Osteoblast (primary cell): ENCODE results near the gene SMIM17. TPM values are rescaled to one million over a fixed set of nuclear protein-coding genes. Genes with fewer than 3 reads are reported as not detected.

Experiments used
- DNase-seq: peaks from one replicate; pipeline ENCODE4 v3.0.0; 2011; ENCODE audit warnings: low spot score, mixed read lengths; ENCODE audit not compliant: insufficient read length; ENCODE audit errors: missing footprints
- H2AFZ ChIP-seq: 2 replicates; pipeline ENCODE4 v1.6.0; 2011; ENCODE audit warnings: mild to moderate bottlenecking, low read length
- H3K27ac ChIP-seq: 2 replicates; pipeline ENCODE4 v1.5.1; 2011; ENCODE audit warnings: mild to moderate bottlenecking, low read depth, low read length, moderate library complexity
- H3K27me3 ChIP-seq: 2 replicates; pipeline ENCODE4 v1.6.0; 2012; ENCODE audit warnings: mild to moderate bottlenecking, control low read depth, inconsistent platforms, low read length, moderate library complexity; ENCODE audit not compliant: insufficient read depth
- H3K36me3 ChIP-seq: 2 replicates; pipeline ENCODE4 v1.5.1; 2011; ENCODE audit warnings: mild to moderate bottlenecking, low read length, control low read depth, moderate library complexity; ENCODE audit not compliant: insufficient read depth
- H3K4me1 ChIP-seq: 2 replicates; pipeline ENCODE4 v1.5.1; 2011; ENCODE audit warnings: mild to moderate bottlenecking, low read length, control low read depth, moderate library complexity; ENCODE audit not compliant: insufficient read depth
- H3K4me2 ChIP-seq: 2 replicates; pipeline ENCODE4 v1.6.0; 2011; ENCODE audit warnings: mild to moderate bottlenecking, low read length; ENCODE audit not compliant: insufficient read depth
- H3K4me3 ChIP-seq: fragments of 200-600 bp; sonication (generic); 3 replicates; pipeline ENCODE4 v1.5.1; 2012; ENCODE audit warnings: mild to moderate bottlenecking, low read length, inconsistent platforms; ENCODE audit not compliant: insufficient read depth
- H3K79me2 ChIP-seq: 2 replicates; pipeline ENCODE4 v1.6.0; 2012; ENCODE audit warnings: mild to moderate bottlenecking, low read length, control low read depth, inconsistent platforms; ENCODE audit not compliant: insufficient read depth
- H3K9me3 ChIP-seq: 2 replicates; pipeline ENCODE4 v1.5.1; 2011; ENCODE audit warnings: low read depth, low read length, control low read depth
- H4K20me1 ChIP-seq: 2 replicates; pipeline ENCODE4 v1.6.0; 2012; ENCODE audit warnings: mild to moderate bottlenecking, low read length, control low read depth; ENCODE audit not compliant: insufficient read depth
- total RNA-seq: library from RNA; depleted of rRNA; stranded (reverse); fragments of >200 nt; gene quantifications from 2 replicates; pipeline ENCODE4 v1.2.3, GENCODE V29; 2012
- TF ChIP-seq, protein P1 (sequence below): IDR thresholded peaks from 2 replicates; pipeline ENCODE4 v1.5.1; 2011; ENCODE audit warnings: mild to moderate bottlenecking, low read depth, low read length, moderate library complexity; ENCODE audit errors: extremely low read depth

Gene SMIM17
- total RNA-seq, 1 donor = not detected

- Histone ChIP-seq H4K20me1 (no peaks in the 10 kb centered on the region), H3K4me2 (no peak overlapping the region), H3K4me1 (no peaks in the 10 kb centered on the region), H3K79me2 (no peaks in the 10 kb centered on the region), H3K27me3 (no peaks in the 10 kb centered on the region), H3K36me3 (peaks cover 12% of the 10 kb centered on the region), H2AFZ (no peak overlapping the region), H3K9me3 (no peaks in the 10 kb centered on the region), H3K27ac (no peak overlapping the region), H3K4me3 (no peak overlapping the region)
- TF ChIP-seq, protein P1, sequence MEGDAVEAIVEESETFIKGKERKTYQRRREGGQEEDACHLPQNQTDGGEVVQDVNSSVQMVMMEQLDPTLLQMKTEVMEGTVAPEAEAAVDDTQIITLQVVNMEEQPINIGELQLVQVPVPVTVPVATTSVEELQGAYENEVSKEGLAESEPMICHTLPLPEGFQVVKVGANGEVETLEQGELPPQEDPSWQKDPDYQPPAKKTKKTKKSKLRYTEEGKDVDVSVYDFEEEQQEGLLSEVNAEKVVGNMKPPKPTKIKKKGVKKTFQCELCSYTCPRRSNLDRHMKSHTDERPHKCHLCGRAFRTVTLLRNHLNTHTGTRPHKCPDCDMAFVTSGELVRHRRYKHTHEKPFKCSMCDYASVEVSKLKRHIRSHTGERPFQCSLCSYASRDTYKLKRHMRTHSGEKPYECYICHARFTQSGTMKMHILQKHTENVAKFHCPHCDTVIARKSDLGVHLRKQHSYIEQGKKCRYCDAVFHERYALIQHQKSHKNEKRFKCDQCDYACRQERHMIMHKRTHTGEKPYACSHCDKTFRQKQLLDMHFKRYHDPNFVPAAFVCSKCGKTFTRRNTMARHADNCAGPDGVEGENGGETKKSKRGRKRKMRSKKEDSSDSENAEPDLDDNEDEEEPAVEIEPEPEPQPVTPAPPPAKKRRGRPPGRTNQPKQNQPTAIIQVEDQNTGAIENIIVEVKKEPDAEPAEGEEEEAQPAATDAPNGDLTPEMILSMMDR = no peak
- DNase-seq = no peak
These were observed 17.3 kb upstream of the SMIM17 start for GRCh38 chr19:56625708-56626107.

DNA sequence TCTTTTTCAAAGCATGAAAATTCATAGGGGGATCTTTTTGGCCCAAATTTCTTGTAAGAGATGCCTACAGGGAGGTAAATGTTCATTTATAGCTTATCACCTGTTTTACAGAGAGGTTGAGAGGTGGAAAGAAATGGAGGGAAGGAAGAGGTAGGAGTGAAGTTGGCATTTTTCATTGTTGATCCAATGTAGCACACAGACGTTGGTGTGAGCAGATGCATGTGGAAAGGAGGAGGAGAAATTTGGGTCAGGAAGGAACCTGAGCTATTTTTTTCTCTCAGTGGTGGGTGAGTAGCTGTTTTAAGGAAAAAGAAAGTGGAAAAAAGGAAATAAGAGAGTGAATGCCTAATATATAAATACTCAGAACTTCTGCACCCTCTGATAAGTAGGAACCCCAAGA is 9.9 kb upstream of the SMIM17 start:
- no peak for DNase-seq
- no peaks in the 10 kb centered on the region for H4K20me1 ChIP-seq
- no peaks in the 10 kb centered on the region for H3K36me3 ChIP-seq
- H3K4me1 ChIP-seq = no peaks in the 10 kb centered on the region
- no peaks in the 10 kb centered on the region for H3K79me2 ChIP-seq
- H3K4me2 ChIP-seq = no peak overlapping the region
- H3K4me3 ChIP-seq = no peak overlapping the region
- H3K9me3 ChIP-seq = peaks cover 7% of the 10 kb centered on the region
- no peak overlapping the region for H3K27ac ChIP-seq
- H3K27me3 ChIP-seq = no peaks in the 10 kb centered on the region
- no peak overlapping the region for H2AFZ ChIP-seq
- TF ChIP-seq, protein P1 = no peak

DNA sequence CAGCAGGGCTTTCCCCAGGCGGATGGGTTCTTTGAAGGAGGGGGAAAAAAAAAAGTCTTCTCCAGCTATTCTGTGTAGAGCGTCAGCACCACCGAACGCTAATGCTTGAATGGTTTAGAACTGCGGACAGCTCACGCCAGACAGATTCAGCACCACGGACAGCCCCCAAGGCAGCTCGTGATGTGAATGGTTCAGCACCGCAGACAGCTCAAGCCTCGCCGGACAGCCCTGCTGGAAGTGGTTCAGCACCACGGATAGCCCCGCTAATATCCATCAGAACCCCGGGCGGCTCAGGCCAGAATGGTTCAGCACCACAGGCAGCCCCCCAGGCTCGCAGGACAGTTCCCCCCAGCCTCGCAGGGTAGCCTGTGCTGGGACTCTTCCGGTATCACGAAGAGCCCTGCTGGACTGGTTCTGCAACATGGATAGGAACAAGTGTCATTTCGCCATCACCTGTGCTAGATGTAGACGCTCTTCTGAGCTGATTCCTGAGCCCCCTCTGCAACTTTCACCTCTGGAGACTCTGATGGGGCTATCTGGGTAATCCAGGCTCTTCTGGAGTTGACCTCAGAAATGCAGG is 4.9 kb upstream of the SMIM17 start:
- Histone ChIP-seq H4K20me1 (no peaks in the 10 kb centered on the region), H3K27ac (no peak overlapping the region), H3K27me3 (no peaks in the 10 kb centered on the region), H3K79me2 (no peaks in the 10 kb centered on the region), H3K4me2 (no peak overlapping the region), H2AFZ (no peak overlapping the region), H3K9me3 (peaks cover 9% of the 10 kb centered on the region), H3K36me3 (no peaks in the 10 kb centered on the region), H3K4me3 (no peak overlapping the region), H3K4me1 (no peaks in the 10 kb centered on the region)
- TF ChIP-seq, protein P1 = no peak
- DNase-seq = peak; percentile 93

- H3K9me3 ChIP-seq = peaks cover 6% of the 10 kb centered on the region
- no peaks in the 10 kb centered on the region for H4K20me1 ChIP-seq
- no peak overlapping the region for H3K4me3 ChIP-seq
- H2AFZ ChIP-seq = no peak overlapping the region
- H3K27ac ChIP-seq = no peak overlapping the region
- DNase-seq = no peak
- no peaks in the 10 kb centered on the region for H3K27me3 ChIP-seq
- H3K4me2 ChIP-seq = no peak overlapping the region
- H3K4me1 ChIP-seq = no peaks in the 10 kb centered on the region
- no peaks in the 10 kb centered on the region for H3K36me3 ChIP-seq
- TF ChIP-seq, protein P1 = no peak
- H3K79me2 ChIP-seq = no peaks in the 10 kb centered on the region
These were observed 3.7 kb upstream of the SMIM17 start for GRCh38 chr19:56639217-56639616.
